Mononuclear cell (primary cell): Measurements from ENCODE around the gene VSX1. TPM values are rescaled to one million over a fixed set of nuclear protein-coding genes. Genes with fewer than 3 reads are reported as not detected.

Source experiments
- H3K27me3 ChIP-seq: 2 replicates; pipeline ENCODE4 v1.6.0; 2011; ENCODE audit warnings: low read length, control low read depth; ENCODE audit not compliant: insufficient read depth
- H3K4me1 ChIP-seq: 2 replicates; pipeline ENCODE4 v1.5.1; 2011; ENCODE audit warnings: mild to moderate bottlenecking, low read length, control low read depth; ENCODE audit not compliant: insufficient read depth
- H3K4me3 ChIP-seq: 2 replicates; pipeline ENCODE4 v1.5.1; 2011; ENCODE audit warnings: mild to moderate bottlenecking, low read length, moderate library complexity
- H3K9me3 ChIP-seq: 2 replicates; pipeline ENCODE4 v1.5.1; 2011; ENCODE audit warnings: low read depth, mild to moderate bottlenecking, control low read depth, low read length
- total RNA-seq: library from RNA; depleted of rRNA; stranded (reverse); fragments of >200 nt; gene quantifications from one replicate; pipeline ENCODE4 v1.2.3, GENCODE V29; 2012

Gene VSX1
- total RNA-seq, 1 donor, result not detected

DNA sequence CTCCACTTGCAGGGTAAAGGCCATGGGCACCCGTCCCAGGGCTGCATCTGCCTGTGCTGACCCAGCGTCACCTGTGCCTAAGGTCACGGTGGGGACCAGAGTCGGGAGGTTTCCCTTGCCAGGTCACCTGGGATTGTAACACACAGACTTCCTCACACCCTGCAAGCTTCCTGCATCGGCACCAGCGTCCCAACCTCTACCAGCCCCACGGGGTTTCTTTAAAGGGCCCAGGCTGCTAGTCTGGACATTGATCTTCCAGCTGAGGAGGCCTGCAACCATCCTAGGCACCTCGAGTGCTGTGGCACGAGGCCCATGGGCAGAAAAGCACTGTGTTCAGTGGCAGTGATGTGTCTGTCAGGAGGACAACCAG, 36.6 kb downstream of the VSX1 start:
- H3K9me3 ChIP-seq, result no peaks in the 10 kb centered on the region
- no peak overlapping the region for H3K4me3 ChIP-seq
- peaks cover 38% of the 10 kb centered on the region for H3K4me1 ChIP-seq
- H3K27me3 ChIP-seq, result no peaks in the 10 kb centered on the region

DNA sequence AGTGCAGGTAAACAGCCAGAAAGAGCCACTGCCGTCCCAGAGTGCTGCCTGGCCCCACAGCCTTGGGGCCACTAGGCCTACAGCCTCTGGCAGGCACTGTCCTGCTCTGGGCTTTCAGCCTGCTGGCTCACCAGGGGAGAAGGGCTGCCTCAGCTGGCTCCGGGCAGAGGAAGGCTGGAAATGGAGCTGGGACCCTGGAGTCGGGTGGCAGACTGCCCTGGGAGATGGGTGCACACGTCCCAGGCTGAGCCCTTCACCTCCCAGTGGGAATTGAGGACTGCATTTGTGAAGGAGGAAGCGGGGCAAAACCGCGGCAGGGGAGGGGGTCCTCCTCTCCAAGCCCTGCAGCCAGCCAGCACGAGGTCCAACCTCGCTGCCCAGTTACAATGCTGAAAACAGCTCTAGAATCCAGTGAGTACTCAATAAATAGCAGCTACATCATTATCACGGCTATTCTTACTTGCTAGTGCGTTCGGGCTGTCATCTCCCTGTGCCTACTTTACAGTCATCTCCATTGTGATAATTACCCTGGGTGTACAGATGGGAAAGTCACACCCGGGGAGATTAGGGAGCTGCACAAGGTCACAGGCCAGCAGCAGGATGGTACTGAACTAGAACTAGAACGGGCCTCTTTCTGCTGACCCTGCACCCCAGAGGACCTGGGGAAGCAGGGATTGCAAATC, 37.1 kb downstream of the VSX1 start:
- Histone ChIP-seq H3K9me3 (no peaks in the 10 kb centered on the region), H3K4me1 (peaks cover 36% of the 10 kb centered on the region), H3K27me3 (no peaks in the 10 kb centered on the region), H3K4me3 (no peak overlapping the region)

DNA sequence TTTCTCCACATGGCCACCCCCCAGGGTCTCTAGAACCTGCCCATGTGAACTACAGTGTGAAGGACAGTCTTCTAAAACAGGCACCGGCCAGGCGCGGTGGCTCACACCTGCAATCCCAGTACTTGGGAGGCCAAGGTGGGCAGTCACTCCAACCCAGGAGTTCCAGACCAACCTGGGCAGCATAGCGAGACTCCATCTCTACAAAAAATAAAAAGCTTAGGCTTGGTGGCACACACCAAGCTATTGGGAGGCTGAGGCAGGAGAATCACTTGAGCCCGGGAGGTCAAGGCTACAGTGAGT, 37.7 kb downstream of the VSX1 start:
- no peaks in the 10 kb centered on the region for H3K9me3 ChIP-seq
- H3K27me3 ChIP-seq, result no peaks in the 10 kb centered on the region
- H3K4me3 ChIP-seq, result no peak overlapping the region
- peaks cover 36% of the 10 kb centered on the region for H3K4me1 ChIP-seq

DNA sequence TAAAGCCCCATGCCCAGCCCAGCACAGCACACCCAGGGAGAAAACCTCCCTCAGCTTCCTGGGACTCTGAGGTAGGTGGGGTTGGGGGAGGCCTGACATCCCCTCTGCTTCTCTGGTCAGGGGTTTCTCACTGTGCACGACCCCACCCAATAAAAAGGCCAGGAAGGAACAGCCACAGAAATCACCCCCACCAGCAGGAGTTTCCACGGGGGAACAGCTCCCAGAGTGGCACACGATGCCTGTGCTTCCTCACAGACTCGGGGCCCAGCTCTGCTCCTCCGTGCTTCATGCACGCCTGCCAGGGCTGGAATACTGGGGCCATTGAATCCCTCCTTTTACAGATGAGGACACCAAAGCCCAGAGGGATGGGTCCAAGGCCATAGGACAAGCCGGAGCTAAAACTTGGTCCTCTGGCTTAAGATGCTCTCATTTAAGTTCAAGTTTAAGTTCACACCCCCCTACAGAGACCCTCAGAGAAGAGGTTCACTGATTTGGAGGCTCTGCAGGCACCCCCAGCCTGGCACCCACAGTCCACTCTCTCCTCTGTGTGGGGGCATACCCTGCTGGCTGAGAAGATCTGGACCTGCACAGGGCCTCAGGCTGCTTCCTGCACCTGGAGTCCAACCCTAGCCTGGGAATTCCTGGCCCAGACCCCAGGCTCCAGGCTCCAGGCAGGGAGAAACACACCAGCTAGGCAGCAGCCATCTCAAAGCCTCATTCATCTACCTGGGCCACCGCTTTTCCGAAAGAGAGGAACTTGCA, 38.3 kb downstream of the VSX1 start:
- peaks cover 36% of the 10 kb centered on the region for H3K4me1 ChIP-seq
- no peaks in the 10 kb centered on the region for H3K27me3 ChIP-seq
- no peaks in the 10 kb centered on the region for H3K9me3 ChIP-seq
- no peak overlapping the region for H3K4me3 ChIP-seq

DNA sequence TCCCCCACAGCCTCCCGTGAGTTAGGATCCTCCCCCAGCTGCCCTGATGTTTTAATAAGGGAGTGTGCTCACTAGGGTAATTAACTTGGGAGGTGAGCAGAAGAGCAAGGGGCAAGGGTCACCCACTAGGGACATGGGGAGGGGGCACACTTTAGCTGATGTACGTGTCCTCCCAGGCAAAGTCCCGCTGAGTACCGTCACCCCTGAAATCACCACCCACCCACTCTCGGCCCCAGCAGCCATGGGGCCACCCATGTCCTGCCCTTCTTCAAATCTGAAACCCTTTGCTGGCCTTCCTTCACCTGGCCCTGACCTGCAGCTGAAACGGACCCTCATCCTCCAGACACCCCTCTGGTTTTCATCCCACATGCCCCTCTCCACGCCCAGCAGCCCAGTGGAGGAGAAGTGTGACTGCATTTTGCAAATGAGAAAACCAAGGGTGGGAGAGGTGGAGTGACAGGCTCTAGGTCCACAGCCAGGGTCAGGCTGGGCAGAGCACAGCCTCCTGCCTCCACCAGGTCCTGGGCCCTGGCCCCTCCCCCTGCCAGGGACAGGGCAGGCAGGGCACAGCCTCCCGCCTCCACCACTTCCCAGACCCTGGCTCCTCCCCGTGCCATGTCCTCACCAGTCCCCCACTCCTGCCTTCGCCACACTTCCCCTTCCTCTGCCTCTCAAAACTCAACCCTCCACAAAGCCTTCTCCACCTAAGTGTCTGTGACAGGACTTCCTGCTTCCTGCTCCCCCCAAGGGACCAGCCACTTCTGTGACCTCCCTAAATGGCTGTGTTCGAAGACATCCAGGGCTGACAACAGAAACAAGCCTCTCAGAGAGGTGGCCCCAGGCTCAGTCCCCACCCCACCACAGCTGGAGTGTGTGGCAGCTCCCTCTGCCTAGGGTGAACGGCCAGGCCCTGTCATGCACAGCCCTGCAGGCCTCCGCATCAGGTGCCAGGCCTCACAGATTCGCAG, 39.1 kb downstream of the VSX1 start:
- Histone ChIP-seq H3K4me3 (no peak overlapping the region), H3K4me1 (peaks cover 44% of the 10 kb centered on the region), H3K9me3 (no peaks in the 10 kb centered on the region), H3K27me3 (no peaks in the 10 kb centered on the region)

DNA sequence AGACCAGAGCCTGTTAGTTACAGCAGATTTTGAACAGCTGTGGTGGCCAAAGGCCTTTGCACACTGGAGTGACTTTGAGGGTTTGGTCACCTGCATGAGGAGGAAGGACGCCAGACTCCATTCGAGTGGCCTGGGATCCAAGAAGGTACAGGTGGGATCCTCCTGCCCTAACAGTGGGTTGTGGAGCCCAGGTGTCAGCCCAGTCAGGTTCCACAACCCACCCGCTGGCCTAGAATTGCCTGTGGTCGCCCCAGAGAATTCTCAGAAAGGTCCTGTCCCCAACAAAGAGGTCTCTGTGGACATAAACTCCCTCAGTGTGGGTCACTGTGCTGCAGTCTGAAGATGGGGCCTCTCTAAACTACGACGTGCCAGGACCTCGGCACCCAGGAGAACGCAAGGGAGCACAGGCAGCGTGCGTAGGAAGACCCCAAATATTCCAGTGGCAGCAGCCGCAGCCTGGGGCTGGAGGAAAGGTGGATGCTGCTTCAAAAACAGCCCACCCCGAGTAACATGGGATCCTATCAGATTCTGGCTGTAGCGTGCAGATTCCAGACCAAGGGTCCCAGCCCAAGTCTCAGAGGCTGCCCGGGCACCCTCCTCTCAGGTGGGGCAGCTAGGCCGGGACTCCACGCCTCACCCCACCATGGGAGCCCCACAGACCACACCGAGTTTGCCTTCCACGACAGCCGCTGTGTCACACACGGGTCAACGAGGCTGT, 40.0 kb downstream of the VSX1 start:
- Histone ChIP-seq H3K27me3 (no peaks in the 10 kb centered on the region), H3K4me3 (no peak overlapping the region), H3K4me1 (peaks cover 51% of the 10 kb centered on the region), H3K9me3 (no peaks in the 10 kb centered on the region)

DNA sequence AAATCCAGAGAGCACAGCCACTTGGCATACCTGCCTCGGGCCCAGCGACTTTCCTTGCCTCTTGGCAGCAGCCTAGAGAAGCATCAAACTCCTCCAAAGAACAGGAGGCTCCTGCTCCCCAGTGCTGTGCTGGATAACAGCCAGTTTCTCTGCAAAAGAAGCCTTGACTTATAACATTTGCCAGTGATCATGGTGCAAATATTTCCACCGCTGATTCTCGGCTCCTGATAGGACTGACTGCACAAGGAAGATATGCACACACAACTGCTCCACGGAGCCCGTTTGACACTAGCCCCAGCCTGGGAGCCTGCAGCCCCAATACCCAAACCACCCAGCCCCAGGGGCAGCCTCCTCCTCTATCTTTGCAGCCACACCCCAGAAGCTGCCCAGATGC, 41.5 kb downstream of the VSX1 start:
- H3K4me3 ChIP-seq, result no peak overlapping the region
- no peaks in the 10 kb centered on the region for H3K9me3 ChIP-seq
- no peaks in the 10 kb centered on the region for H3K27me3 ChIP-seq
- H3K4me1 ChIP-seq, result peaks cover 66% of the 10 kb centered on the region

DNA sequence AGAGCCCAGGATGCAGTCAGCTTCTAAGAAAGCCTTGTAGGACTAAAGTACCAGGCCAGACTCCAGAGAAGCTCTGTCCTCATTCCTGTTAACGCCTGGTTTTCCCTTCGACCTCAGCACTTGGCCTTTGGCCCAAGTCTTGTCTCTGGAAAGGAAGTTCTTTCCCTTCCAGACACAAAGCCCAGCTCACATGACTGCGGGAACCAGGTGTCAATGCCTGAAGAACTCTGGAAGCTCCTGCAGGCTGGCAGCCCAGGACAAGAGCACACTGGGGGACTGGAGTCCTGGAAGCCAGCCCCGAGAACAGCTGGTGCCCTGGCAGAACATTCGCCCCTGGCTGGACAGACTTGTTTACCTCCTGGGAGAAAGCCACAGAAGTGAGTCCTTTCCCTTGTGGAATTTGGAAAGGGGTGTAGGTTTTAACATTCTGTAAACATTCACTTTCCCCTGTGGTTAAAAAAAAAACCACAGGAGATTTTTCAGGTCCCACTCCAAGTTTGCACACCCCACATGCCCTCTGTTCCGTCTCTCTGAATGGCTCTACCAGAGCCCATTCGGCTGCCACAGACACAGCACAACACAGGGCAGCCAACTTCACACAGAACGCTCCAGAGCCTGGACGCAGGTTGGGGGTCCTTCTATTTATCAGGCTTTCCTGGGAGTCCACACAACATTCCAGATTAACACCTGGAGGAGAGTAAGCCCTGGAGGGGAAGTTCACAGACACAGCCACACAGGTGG, 42.1 kb downstream of the VSX1 start:
- peaks cover 68% of the 10 kb centered on the region for H3K4me1 ChIP-seq

DNA sequence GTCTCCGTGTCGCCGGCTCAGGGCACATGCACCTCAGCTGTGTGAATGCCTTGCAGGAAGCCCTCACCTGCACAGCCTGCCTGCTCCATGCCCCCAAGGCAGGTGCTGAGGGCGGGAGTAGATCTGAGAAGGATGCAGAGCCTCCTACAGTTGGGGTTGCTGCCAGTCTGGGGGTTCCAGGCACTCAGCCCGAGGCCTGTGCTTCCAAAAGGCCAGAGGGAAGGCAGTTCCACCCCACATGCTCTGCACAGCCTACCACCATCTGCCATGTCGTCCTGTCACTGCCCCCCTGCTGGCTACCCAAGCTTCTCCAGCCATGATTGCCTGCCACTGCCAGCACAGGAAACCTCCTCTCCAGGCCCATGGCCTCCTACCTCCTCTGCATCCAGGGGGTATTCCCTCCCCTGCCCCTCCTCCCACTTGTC, 43.3 kb downstream of the VSX1 start:
- no peak overlapping the region for H3K4me3 ChIP-seq
- H3K4me1 ChIP-seq, result peaks cover 58% of the 10 kb centered on the region
- no peaks in the 10 kb centered on the region for H3K9me3 ChIP-seq
- no peaks in the 10 kb centered on the region for H3K27me3 ChIP-seq

More for the DNA sequence above, 42.1 kb downstream of the VSX1 start:
- Histone ChIP-seq H3K27me3 (no peaks in the 10 kb centered on the region), H3K9me3 (no peaks in the 10 kb centered on the region), H3K4me3 (no peak overlapping the region)

DNA sequence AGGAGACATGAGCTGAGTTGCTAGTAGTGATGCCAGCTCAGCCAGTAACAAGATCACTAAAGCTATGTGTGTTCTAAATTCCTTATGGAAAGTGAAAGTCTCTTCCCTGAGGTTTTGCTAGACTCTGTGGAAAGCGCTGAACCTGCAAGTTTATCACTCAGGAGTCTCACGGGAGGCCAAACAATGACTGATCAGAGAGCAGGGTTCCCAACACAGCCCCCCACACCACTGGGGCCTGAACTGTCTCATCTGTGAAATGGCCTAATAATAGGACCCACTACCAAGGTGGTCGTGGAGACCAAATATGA, 43.9 kb downstream of the VSX1 start:
- Histone ChIP-seq H3K27me3 (no peaks in the 10 kb centered on the region), H3K9me3 (no peaks in the 10 kb centered on the region), H3K4me3 (no peak overlapping the region), H3K4me1 (peaks cover 52% of the 10 kb centered on the region)

DNA sequence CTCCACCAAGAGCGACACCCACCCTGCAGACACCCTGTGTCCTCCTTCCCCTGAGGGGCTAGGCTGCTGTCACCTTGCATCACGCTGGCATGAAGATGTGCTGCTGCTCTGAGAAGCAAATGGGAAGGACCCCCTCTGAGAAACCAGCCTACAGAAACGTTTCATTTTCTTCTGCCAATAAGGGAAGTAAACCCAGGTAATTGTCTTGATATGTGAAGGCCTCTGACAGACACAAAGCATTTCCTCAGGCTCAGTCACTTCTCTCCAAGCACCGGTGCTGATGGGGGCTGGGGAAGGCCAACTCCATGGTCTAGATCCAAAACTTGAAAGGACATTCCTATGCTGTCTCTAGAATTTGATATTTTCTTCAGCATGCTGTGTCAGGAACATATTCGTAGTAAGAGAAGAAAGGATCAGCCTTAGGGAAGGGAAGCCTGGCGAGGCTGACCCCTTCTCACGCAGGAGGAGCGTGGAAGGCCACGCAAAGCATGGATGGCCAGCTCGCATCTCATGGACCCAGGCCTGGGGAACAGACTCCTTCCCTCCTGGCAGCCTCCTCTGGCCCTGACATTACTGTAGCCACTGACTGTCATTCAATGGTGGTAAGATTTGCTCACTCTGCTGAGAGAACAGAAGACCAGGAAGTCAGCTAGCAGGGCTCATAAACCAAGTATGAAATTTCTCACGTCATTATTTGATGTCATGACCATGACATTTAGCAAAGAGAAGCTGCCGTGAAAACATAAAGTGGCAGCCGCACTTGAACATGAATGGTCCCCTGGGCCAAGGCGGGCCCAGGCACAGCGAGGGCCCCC, 44.4 kb downstream of the VSX1 start:
- no peaks in the 10 kb centered on the region for H3K9me3 ChIP-seq
- H3K4me1 ChIP-seq, result peaks cover 47% of the 10 kb centered on the region
- H3K4me3 ChIP-seq, result no peak overlapping the region

DNA sequence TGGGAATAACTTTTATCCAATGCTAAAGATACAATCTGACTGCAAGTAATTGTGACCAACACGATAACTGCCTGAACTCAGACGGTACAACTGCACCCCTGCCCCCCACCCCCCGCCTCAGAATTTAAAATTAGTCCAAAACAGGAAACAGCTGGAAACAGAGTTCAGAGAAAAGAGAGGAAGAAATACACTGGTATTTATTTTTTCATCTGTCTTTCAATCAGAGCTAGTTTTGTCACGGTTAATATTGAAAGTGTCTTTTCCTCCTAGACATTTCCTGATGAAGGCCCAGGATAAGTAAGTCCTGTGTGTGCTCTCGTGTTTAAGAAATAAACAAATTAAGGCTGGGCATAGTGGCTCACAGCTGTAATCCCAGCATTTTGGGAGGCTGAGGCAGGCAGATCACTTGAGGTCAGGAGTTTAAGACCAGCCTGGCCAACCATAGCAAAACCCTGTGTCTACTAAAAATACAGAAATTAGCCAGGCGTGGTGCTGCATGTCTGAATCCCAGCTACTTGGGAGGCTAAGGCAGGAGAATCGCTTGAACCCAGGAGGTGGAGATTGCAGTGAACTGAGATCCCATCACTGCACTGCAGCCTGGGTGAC, 45.5 kb downstream of the VSX1 start:
- H3K4me1 ChIP-seq, result peaks cover 36% of the 10 kb centered on the region

More for the DNA sequence above, 44.4 kb downstream of the VSX1 start:
- no peaks in the 10 kb centered on the region for H3K27me3 ChIP-seq

DNA sequence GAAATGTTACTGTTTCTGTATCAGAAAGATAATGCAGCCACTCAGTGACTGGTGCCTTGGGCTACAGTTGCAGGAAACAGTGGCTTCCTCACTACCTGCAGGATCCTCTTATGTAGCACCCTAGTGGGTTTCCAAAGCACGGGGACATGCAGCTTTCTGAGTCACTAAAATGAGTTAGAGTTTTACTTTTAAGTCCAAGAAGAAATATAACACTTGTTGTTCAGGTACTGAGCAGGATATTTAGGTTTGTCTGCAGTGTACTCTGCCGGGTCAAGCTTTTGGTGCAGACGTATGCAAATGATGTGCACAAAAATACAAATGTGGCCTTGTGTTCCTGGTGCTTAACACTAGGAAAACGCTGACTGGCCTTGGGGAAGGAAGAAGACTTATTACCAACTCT, 46.0 kb downstream of the VSX1 start:
- H3K4me3 ChIP-seq, result no peak overlapping the region
- peaks cover 32% of the 10 kb centered on the region for H3K4me1 ChIP-seq

More for the DNA sequence above, 45.5 kb downstream of the VSX1 start:
- Histone ChIP-seq H3K4me3 (no peak overlapping the region), H3K27me3 (no peaks in the 10 kb centered on the region), H3K9me3 (no peaks in the 10 kb centered on the region)

More for the DNA sequence above, 46.0 kb downstream of the VSX1 start:
- H3K9me3 ChIP-seq, result no peaks in the 10 kb centered on the region
- H3K27me3 ChIP-seq, result no peaks in the 10 kb centered on the region
